Medulla oblongata (tissue), 1 donor: ENCODE results near the gene RAB1A.

Source experiments
- DNase-seq: peaks from one replicate; pipeline ENCODE4 v3.0.0-alpha.2; 2015; ENCODE audit errors: extremely low spot score

The RAB1A gene

GRCh38 chr2:65061146-65061909 is 68.6 kb downstream of the RAB1A start:
- DNase-seq, result no peak

GRCh38 chr2:65059071-65059470 is 70.8 kb downstream of the RAB1A start:
- no peak for DNase-seq

GRCh38 chr2:65057391-65058052 is 72.4 kb downstream of the RAB1A start:
- DNase-seq, result peak; percentile 28

GRCh38 chr2:65057054-65057375 is 72.9 kb downstream of the RAB1A start:
- no peak for DNase-seq

- peak; percentile 98 for DNase-seq
Observed at GRCh38 chr2:65056215-65057053, 73.5 kb downstream of the RAB1A start, which contains the start of gene CEP68. TSS of gene CEP68 (plus strand) at chr2:65056416. CDS start at chr2:65069445, 13,029 bp downstream.

- DNase-seq, result peak; percentile 30
Observed at GRCh38 chr2:65055422-65056214, 74.3 kb downstream of the RAB1A start.

- no peak for DNase-seq
Observed at GRCh38 chr2:65054749-65055421, 75.0 kb downstream of the RAB1A start.

- peak; percentile 84 for DNase-seq
Observed at GRCh38 chr2:65053199-65053598, 76.7 kb downstream of the RAB1A start.

GRCh38 chr2:65050931-65051330 is 79.0 kb downstream of the RAB1A start:
- DNase-seq, result no peak

GRCh38 chr2:65049010-65049639 is 80.8 kb downstream of the RAB1A start:
- no peak for DNase-seq

GRCh38 chr2:65046633-65047407 is 83.1 kb downstream of the RAB1A start:
- no peak for DNase-seq

GRCh38 chr2:65045651-65046050 is 84.3 kb downstream of the RAB1A start:
- DNase-seq, result no peak

- DNase-seq, result no peak
Observed at GRCh38 chr2:65044097-65044735, 85.7 kb downstream of the RAB1A start.

GRCh38 chr2:65043001-65043400 is 86.9 kb downstream of the RAB1A start:
- DNase-seq, result no peak

- peak; percentile 94 for DNase-seq
Observed at GRCh38 chr2:65040400-65041261, 89.3 kb downstream of the RAB1A start.

GRCh38 chr2:65039640-65040039 is 90.3 kb downstream of the RAB1A start:
- no peak for DNase-seq

GRCh38 chr2:65037178-65037577 is 92.7 kb downstream of the RAB1A start:
- no peak for DNase-seq
